GM04503 (cell line): ENCODE data around the gene SOX18.

ENCODE experiments used
- DNase-seq: peaks from one replicate; pipeline ENCODE4 v3.0.0-alpha.2; 2012; ENCODE audit warnings: low read depth

Gene SOX18

DNA sequence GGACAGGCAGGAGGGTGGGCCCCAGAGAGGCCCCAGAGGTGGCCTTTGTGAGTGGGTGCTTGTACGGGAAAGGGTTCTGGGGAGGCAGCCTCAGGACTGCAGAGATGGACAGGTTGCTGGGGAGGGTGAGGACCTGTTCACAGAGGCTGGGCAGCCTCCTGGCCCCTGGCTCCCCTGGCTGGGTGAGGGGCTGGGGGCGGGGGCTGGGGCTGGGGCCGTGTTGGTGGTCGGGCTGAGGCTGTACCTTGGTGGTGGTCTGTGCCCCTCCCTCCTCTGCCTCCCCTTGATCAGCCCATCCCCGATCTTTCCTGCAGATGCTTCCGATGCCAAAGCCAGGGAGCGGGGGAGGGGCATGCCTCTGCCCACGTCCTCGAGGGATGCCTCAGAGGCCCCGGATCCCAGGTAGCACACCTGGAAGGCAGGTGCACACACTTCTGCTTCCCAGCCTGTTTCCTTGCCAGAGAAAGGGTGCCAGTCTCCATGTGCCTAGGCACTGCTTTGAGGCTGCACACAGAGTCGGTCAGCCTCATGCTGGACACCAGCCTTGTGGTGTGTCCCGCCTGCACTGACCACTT is 18.4 kb upstream of the SOX18 start:
- DNase-seq, result no peak

DNA sequence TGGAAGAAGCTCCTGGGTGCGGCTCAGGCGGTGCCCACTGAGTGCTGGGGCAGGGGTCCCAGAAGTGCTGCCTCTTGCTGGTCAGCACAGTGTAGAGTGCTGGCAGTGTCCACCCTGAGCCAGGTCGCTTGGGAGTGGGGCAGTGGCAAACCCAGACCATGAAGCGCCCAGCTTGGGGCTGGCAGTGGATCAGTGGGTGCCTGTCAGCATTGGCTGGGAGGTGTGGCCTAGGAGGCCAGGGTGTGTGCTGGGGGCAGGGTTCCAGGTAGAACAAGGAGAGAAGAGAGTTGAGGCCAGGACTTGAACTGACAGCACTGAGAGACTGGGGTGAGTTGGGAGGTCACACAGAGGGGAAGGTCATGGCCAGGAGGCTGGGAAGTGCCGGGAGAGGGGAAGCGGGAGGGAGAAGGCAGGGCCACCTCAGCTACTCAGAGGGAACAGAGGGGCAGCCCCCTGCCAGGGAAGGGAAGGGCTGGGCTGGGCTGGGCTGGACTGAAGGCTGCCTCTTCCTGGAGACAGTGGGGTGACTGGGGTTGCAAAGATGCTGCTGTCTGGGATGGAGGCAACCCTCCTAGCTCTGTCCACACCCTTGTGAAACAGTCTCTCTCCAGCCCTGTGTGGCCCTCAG is 17.7 kb upstream of the SOX18 start:
- DNase-seq, result no peak

DNA sequence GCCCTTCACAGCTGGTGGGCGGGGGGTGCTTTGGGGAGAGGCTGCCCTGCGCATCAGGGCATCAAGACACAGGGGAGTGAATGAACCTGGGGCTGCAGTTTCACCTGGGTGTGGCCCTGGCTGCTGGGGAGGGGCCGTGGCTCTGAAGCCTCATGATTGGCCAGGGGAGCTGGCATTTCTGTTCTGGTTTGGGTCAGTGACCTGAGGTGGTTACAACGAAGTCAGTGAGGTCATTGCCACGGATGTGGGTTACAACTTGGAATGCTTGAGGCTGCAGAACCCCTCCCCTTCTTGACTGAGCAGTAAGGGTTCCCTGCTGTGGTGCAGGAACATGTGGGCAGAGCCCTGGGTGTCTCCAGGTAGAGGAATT is 16.5 kb upstream of the SOX18 start:
- DNase-seq, result peak; percentile 59

DNA sequence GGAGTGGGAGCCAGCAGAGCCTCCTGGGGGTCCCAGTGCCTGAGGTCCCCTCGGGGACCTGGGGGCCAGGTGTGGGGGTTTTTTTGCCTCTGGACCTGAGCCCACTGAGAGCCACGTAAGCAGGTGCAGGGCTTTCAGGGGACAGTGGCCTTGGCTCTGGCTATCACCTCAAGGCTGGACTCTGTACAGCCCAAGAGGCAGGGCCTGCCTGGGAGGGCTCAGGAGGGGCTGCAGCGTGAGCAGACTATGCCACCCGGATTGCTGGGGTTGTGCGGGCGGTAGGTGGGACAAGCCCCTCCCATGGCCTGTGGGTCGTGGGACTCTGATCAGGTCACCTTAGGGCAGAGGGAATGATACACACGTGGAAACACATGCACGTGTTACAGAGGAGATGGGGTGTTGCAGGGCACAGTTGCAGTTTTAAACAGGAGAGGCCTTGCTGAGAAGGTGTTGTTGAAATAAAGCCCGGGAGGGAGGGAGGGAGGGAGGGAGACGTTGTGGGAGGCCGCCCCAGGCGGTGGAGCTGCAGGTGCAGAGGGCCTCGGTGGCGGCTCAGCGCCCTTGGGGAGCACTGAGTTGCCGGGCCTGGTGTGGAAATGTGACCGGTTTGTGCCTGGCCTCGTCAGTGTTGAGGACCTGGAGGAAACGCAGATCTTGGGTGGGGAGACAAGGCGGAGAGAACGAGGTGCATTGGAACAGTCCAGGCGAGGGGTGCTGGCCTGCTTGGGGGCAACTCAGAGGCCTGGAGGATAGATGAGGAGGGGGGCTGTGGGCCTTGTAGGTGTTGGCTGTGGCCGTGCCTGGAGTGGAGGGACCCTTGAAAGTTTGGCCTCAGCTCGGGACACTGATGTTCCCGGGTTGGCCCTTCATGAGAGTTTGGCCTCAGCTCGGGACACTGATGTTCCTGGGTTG is 15.9 kb upstream of the SOX18 start:
- no peak for DNase-seq

DNA sequence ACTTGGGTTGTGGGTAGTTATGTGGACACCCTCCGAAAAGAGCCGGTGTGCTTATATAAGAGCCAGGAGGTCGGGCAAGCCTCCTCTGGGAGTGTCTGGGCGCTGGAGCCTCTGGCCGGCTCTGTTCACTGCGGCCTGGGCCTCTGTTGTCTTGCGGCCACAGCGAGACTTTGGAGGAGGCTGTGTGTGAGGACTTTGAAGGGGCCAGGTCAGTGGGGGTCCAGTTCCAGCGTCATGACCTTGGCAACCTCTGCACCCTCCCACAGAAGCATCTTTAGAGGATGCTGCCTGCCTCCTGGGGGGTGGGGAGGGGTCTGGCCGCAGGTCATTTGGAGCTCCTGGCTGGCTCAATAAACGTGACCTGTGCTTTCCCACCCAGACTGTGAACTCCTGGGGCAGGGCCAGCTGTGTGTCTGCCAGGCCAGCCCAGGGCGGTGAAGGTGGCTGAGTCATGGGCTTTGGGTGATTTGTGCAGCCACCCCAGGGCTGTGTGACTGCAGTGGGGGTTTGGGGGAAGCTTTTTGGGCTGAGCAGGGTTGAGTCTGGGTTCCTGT is 14.8 kb upstream of the SOX18 start:
- no peak for DNase-seq

DNA sequence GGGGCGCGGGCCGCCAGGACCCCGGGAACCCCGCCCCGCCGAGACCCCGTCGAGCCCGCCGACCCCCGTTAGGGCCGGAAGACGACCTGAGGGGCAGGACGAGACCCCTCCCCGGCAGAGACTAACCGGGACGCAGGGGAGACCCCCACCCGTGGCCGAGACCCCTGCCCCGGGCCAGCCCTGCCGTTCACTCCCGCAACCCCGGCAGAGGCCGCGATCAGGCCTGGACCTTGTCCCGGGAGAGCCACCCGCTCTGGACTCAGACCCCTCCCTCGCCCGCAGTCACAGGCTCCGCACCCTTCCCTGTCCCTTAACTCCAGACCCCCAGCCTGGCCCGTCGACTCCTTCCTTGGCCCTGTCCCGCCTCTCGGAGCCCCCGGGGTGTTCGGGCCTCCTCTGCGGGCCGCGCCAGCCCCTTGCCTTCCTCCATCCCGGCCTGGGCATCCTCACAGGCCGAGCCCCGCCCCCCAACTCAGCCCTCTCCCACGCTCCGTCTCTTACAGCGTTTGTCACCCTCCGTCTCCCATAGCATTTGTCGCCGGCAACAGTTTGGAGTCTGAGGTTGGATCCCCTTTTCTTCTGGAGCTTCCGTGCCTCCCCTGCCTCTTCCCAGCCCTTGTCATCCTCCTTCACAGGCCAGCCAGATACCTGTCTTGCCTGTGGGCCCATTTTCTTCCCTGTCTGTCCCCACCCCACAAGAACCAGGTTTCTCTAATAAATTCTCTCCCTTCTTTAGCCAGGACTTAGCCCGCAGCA is 14.1 kb upstream of the SOX18 start:
- no peak for DNase-seq

DNA sequence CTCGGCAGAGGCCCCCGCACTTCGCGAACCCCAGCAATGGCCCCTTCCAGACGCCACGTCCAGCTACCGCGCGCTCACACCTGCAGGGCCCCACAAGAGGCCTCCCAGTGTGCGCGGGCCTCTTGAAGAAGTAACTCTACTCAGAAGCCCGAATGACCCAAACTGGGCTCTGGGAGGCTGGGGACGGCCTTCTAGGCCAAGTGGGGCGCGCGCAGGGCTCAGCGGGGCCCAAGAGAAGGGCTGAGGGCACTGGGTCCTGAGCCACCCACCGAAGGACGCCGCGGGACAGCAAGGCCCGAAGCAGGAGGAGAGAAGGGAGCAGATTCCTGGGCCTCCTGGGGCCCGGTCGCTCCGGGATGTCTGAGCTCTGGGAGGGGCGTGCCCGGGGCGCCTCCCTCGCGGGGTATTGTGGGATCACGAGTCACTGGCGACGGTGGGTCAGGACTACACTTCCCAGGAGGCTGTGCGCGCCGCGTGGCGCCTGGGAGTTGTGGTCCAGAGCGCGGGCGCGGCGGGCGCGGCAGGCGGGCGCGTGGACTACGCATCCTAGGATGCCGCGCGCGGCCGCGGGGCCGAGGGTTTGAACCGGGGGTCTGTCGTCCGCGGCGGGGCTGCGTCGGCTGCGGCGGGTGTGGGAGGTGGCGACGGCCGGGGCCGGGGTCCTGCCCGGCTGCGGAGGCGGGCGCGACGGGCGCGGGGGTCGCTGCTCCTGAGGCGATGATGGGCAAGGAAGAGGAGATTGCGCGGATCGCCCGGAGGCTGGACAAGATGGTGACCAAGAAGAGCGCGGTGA is 13.4 kb upstream of the SOX18 start, which contains the start of gene TCEA2:
TCEA2 (plus strand) TSS at position 603 of the 793 bp plus-strand sequence; CDS start at position 718, 115 bp downstream.
- DNase-seq, result peak; percentile 71

DNA sequence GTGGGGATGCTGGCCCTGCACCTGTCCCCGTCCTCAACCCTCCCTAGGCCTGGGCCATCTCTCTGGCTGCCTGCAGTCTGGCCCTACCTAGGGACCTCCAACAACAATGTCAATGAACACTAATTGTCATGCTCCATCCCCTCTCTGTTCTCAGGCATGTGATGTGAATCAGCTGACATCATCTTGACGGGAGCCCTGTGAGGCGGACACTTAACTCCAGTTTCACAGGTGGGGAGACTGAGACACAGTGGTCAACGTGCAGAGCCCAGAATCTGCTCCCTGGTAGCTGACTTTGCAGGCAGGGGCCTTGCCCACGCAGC is 12.8 kb upstream of the SOX18 start:
- DNase-seq, result no peak

DNA sequence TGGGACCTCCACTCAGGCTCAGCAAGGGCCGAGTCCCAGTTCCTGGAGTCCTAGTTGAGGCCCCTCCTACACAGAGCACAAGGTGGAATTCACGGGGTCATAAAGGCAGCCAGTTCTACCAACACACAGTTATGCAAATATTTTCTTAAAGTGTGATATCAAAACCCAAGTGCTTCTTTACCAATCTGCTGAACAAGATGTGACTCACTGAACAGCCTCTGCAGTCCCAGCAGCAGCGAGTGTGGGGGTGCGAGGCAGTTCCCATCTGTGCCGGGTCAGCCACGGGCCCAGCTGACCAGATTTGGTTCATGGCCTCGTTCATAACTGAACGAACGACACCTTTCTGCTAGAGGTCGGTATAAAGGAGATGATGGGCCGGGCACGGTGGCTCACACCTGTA is 9.1 kb upstream of the SOX18 start:
- no peak for DNase-seq

DNA sequence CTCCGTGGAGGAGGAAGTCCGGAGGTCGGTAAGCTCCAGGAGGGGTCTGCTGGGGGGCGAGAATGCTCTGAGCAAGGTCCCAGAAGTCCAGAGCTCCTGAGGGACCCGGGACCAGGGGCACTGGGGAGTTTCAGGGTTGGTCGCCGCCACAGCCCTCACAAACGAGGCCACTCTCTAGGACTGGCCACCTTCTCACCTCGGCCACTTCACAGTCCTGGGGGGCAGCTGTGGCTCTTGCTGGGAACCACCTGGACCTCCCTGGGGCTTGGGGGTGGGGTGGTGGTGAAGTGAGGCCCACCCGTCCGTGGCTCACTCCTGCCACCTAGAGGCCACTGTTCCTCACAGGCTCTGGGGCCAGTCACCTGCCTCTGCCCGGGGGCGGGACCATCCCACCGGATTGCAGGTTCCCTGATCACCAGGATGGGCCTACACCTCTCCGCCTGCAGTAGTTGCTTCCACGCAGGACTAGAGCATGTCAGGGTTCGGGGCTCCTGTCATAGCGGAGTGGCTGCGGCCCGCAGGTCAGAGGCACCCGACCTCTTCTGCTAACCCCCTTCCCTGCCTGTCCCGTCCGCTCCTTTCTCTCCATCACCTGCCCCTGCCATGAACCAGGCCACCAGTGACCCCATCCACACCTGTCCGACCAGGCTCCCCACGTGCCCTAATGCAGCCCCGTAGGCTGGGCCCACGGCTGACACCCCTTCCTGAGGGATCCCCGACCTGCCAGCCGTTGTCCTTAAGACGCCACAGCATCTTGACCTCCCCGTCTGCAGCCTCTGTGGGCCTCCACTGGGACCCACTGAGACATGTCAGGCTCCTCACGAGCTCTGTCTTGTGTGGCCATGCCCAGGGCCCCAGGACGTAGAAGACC is 8.4 kb upstream of the SOX18 start:
- no peak for DNase-seq

DNA sequence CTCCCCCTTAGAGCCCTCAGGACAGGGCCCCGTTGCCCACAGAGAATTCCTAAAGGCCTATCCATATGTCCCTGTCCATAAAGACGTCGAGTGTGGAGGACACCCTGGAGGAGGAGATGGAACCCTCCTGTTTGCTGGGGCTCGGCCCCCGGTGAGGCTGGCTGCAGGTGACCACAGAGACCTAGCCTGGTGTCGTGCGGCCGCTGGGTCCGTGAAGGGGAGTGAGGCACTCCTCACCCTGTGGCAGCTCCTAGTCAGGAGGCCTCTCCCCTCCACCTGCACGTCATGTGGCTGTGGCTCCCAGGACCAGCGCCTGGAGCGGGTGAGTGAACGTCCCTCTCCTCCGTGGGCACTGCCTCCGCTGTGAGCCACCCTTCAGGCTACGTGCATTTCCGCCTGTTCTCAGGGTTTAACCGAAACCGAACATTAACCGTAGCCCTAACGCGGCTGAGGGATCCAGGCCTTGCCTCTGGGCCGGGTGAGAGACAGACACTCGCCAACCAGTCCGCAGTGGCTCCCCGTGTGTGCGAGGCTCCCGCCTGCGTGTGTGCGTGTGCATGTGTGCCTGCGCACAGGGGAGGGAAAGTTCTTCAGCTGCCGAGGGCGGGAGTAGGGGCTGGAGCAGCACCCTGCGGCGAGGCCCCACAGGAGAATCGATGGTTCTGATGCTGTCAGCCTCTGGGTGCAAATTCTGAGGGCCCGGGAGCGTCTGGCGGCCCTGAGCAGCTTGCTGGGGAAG is 7.6 kb upstream of the SOX18 start:
- no peak for DNase-seq

DNA sequence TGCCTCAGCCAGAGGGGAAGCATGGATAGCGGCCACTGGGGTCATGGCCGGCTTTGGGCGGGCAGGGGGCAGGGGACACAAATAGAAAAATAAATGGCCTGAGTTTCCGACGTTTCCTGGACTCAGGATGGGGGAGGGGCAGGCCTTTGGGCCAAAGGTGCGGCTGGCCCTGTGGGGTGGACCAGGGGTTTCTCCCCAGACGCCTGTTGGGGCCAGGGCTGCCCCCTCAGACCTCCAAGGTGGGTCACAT is 7.1 kb upstream of the SOX18 start:
- DNase-seq, result no peak

DNA sequence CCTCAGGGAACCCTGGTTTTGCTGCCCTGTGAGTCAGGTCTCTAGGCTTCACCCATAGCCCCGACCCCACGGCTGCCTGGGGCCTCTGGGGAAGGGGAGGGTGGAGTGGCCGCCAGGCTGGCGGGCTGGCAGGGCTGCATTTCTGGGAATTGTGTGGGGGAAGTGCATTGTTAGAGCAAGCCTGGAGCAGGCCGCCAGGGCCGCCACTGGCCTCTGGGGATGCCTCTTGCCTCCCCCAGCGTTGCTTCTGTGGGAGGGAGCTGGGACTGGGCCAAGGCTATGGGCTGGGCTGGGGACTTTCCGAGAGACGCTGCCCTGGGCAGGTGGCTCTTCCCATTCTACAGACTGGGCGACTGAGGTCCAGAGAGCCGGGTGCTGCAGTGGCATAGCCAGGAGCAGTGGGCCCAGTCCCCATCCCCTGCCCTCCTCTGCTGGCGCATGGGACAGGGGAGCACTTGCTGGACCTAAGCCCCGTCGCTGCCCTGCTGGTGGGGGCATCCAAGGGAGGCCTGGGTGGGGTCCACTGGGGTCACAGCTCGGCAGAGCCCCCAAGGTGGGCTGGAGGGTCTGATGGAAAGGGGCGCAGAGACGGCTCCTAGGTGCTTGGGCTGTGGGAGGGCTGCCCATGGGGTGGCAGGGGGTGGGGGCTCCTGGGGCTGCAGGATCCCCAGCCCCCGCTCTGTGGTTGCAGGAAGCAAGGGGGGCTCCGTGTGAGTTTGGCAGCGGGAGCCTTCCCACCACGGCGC is 6.6 kb upstream of the SOX18 start:
- no peak for DNase-seq

DNA sequence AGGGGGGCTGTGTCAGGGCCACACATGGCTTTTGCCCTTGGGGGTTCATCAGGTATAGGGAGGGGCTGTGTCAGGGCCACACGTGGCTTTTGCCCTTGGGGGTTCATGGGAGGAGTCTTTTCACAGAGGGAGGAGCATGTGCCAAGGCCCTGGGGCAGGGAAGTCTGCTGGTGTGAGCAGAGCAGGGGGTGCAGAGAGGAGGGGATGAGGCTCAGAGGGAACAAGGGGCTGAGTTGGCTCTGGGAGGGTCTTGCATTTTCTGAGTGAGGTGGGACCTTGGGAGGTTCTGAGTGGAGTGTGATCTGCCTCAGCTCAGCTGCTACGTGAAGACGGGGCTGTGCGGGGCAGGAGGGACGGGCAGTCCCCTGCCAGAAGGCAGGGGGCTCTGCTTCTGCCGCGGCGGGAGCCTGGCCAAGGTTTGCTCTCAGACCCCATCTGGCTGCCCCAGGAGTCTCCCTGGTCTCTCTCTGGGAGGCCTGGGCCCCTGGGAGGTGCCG is 6.0 kb upstream of the SOX18 start:
- DNase-seq, result no peak

DNA sequence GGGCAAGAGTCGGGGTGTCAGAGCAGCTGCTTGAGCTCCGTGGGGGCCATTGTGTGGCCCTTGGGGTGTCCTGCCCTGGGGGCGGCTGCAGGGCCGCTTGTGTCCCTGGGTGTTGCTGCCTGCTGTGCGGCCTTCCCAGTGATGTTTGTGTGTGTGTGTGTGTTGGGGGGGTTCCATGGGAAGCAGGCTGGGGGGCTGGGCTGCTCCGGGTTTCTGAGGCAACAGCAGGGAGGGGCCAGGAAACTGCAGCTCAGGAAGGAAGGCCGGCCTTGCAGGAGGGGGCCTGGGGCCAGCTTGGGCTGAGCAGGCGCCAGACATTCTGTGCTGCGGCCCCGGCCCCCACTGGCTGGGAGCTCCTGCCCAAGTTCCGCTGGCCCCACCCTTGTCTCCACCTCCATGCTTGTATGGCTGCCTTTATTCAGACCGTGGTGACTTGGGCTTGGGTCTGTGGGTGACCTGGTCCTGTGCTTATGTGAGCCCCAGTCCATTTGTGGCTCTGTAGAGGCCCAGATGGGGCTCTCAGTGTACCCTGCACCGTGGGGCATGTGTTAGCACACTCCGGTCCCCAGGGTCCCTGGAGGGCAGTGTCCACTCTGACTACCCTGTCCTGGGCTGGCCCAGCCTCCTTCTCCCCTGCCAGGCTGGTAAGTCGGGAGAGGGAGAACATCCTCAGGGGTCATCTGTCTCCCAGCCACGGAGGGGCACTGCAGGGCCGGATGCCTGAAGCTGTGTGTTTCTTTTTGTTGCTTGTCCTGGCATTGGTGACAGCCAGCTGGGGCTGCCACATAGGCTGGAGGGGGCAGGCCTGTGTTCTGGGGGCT is 4.6 kb upstream of the SOX18 start:
- no peak for DNase-seq

DNA sequence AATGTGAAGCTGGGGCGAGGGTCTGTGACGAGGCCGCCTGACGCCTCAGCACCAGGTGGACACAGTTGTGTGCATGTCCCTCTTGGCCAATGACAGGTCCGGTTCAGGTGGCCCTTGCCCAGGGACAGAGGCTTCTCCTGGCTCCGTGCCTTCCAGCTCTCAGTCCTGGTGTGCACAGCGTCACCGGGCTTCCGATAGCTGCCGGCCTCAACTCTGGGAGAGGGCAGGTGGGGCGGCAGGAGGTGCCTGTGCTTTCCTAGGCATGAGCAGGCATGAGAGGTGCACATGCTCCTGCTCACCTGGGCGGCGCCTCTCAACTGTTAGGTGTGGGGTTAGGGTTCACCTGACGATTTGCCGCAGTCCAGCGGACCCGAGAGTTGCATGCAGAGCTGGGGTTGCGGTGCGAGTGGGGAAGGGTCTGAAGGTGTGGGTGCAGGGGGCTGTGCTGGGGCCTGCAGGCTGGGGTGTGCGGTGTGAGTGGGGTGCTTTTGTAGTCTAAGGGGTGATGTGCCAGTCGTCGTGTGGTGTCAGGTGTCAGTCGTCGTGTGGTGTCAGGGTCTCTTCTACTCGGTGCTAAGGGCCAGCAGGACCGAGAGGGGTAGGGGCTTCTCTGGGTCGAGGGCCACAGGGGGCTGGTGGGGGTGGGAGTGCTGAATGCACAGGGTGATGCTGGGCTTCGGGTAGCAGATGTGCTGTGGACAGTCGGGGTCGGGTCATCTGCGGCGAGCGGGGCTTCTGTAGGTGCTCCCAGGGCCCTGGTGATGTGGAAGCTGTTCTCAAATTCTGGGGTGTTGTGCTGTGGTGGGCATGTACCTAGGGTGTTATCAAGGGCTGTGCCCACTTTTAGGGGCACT is 3.8 kb upstream of the SOX18 start:
- no peak for DNase-seq

DNA sequence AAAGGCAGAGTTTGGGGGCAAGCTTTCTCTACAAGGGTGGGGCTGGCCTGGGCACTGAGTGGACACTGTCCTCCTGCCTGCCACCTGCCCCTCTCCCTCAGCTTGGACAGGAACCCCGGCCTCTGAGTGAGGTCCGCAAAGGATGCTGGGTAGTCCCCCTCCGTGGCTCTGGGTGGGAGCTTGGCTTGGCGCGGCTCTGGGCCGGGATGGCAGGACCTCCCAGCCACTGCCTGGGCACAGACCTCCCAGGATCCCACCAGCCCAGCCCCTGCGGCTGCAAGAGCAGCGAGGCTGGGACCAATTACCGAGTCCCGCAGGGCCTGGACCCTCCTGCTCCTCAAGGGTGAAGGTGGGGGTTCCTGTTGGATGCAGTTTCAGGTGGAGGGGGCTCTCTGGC is 2.9 kb upstream of the SOX18 start:
- no peak for DNase-seq
